Brain microvascular endothelial cell (primary cell): ENCODE measurements around the gene DOCK3.

Experiments used
- DNase-seq: peaks from one replicate; pipeline ENCODE4 v3.0.0-alpha.2; 2020
- H3K27ac ChIP-seq: fragments of 250-450 bp; sonication (Bioruptor Pico); 2 replicates; pipeline ENCODE4 v1.5.1; 2020; ENCODE audit warnings: mild to moderate bottlenecking, moderate library complexity
- H3K27me3 ChIP-seq: fragments of 250-450 bp; sonication (Bioruptor Pico); replicated peaks from 2 replicates; pipeline ENCODE4 v1.5.1; 2020; ENCODE audit warnings: mild to moderate bottlenecking
- H3K36me3 ChIP-seq: fragments of 250-450 bp; sonication (Bioruptor Pico); replicated peaks from 2 replicates; pipeline ENCODE4 v1.5.1; 2020; ENCODE audit warnings: mild to moderate bottlenecking
- H3K4me3 ChIP-seq: 2 replicates; pipeline ENCODE4 v1.5.1; 2011; ENCODE audit warnings: low read depth, mild to moderate bottlenecking, control low read depth, low read length, moderate library complexity
- in situ Hi-C: cut with HindIII; loops from 2 replicates; pipeline ENCODE4 v1.10.0; 2017; ENCODE audit warnings: low sequenced_read_pairs, low pct_ligation_motif_present
- TF ChIP-seq, protein P1 (sequence below): IDR thresholded peaks from 2 replicates; pipeline ENCODE4 v1.5.1; 2011; ENCODE audit warnings: low read depth, mild to moderate bottlenecking, moderate library complexity, low read length, control low read depth, inconsistent platforms; ENCODE audit errors: missing control alignments

The DOCK3 gene

DNA sequence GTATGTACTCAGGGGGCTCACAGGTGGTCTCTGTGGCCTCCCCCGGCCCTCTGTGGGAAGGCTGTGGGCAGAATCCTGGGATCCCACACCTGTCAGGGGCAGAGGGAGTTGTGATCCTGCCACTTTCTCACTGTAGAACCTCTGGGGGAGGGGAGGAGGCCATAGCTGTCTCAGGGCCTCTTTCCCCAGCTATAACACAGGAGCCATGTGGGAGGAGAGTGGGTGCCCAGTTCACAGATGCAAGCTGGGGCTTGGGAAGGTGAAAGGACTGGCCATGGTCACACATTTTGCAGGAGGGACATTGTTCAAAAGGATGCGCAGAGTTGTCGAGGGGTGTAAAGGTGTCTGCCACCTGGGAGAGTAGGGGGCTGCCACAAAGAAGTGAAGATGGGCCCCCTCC is 46.1 kb upstream of the DOCK3 start:
- H3K27ac ChIP-seq, result no peak overlapping the region
- in situ Hi-C loops, result no loop called here
- DNase-seq, result no peak
- TF ChIP-seq, protein P1, sequence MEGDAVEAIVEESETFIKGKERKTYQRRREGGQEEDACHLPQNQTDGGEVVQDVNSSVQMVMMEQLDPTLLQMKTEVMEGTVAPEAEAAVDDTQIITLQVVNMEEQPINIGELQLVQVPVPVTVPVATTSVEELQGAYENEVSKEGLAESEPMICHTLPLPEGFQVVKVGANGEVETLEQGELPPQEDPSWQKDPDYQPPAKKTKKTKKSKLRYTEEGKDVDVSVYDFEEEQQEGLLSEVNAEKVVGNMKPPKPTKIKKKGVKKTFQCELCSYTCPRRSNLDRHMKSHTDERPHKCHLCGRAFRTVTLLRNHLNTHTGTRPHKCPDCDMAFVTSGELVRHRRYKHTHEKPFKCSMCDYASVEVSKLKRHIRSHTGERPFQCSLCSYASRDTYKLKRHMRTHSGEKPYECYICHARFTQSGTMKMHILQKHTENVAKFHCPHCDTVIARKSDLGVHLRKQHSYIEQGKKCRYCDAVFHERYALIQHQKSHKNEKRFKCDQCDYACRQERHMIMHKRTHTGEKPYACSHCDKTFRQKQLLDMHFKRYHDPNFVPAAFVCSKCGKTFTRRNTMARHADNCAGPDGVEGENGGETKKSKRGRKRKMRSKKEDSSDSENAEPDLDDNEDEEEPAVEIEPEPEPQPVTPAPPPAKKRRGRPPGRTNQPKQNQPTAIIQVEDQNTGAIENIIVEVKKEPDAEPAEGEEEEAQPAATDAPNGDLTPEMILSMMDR, result no peak
- no peaks in the 10 kb centered on the region for H3K36me3 ChIP-seq
- no peaks in the 10 kb centered on the region for H3K27me3 ChIP-seq
- H3K4me3 ChIP-seq, result no peak overlapping the region

DNA sequence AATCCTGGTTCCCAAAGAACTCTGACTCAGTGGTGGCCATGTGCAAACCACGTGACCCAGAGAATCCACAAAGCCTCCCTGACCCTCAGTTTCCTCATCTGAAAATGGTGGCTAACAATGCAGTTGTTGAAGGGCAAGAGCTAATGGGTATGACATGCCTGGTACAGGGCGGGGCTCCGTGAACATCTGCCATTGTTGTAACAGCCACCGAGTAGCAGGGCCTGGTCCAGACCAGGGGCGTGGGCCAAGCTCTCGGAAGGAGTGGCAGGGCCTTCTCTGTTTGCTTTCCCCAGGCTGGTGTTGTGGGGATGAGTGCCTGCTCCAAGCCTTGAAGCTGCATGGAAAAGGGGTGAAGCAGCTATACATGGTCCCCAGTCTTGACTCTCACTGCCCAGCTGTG is 44.3 kb upstream of the DOCK3 start:
- Histone ChIP-seq H3K4me3 (no peak overlapping the region), H3K36me3 (no peaks in the 10 kb centered on the region), H3K27ac (no peak overlapping the region), H3K27me3 (no peaks in the 10 kb centered on the region)
- in situ Hi-C loops, result no loop called here
- no peak for DNase-seq
- TF ChIP-seq, protein P1, result no peak

DNA sequence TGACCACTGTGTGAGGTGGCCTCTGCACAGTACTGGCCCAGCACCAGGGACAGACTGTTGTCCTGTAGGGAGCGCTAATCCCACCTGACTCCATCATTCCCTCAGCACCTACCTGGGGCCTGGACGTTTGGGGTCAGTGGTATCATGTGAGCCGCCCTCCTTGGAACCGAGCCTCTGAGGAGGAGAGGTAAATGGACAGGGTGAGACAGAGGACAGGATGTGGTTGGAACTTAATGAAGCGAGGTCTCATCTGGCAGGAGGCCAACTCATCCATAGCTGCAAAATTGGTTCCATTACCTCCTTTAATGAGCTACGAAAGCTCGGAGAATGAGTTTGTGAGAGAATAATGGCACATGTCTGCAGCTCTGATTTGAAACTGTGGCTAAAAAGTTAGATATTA is 43.9 kb upstream of the DOCK3 start:
- in situ Hi-C loops, result no loop called here
- H3K4me3 ChIP-seq, result no peak overlapping the region
- TF ChIP-seq, protein P1, result no peak
- H3K36me3 ChIP-seq, result no peaks in the 10 kb centered on the region
- no peaks in the 10 kb centered on the region for H3K27me3 ChIP-seq
- DNase-seq, result no peak
- H3K27ac ChIP-seq, result no peak overlapping the region

DNA sequence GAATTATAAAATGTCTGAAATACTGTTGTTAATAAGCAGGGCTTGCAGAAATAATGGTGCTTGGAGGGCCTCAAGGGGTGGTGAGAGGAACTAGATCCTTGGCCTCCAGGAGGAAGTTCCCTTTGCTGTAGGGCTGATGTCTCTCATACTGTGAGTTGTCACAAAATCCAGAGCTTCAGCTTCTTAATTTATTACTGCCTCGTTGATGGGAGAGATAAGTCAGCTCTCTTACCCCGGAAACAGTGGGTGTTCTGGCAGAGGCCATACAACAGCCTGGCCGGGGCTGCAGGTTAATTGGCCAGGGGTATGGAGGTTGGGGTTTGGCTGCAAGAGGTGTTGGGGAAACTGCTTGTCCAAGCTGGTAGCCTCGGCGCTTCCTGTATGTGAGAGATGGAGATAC is 42.3 kb upstream of the DOCK3 start:
- H3K27me3 ChIP-seq, result no peaks in the 10 kb centered on the region
- no peak overlapping the region for H3K4me3 ChIP-seq
- TF ChIP-seq, protein P1, result no peak
- H3K27ac ChIP-seq, result no peak overlapping the region
- DNase-seq, result no peak
- in situ Hi-C loops, result no loop called here
- H3K36me3 ChIP-seq, result no peaks in the 10 kb centered on the region

DNA sequence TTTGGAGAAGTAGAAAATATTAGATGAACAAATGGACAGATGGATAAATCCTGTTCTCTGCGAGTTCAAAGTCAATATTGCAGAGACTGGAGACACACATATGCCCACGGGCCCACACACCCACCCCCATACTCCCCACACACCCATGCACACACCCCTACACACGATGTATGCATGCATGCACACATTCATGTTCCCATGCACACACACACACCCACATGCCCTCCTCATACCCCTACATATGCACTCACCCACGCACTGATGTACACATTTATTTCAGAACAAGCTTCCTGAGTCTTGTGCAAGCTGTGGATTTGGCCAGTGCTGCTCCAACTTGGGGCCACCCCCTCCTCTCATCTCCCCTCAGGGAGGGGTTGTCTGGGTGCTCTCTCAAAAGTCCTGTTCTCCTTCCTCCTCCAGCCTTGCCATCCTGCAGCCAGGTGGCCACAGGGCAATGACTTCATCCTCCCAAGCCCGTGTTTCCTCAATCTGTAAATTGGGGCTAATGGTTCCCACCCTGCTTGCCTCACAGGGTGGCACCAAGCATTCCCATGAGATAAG is 41.4 kb upstream of the DOCK3 start:
- TF ChIP-seq, protein P1, result no peak
- Histone ChIP-seq H3K36me3 (no peaks in the 10 kb centered on the region), H3K4me3 (no peak overlapping the region), H3K27ac (no peak overlapping the region), H3K27me3 (no peaks in the 10 kb centered on the region)
- DNase-seq, result no peak
- in situ Hi-C loops, result no loop called here

- TF ChIP-seq, protein P1, result no peak
- DNase-seq, result no peak
- no peak overlapping the region for H3K27ac ChIP-seq
- H3K27me3 ChIP-seq, result no peaks in the 10 kb centered on the region
- no peaks in the 10 kb centered on the region for H3K36me3 ChIP-seq
- in situ Hi-C loops, result no loop called here
- H3K4me3 ChIP-seq, result no peak overlapping the region
These were observed 39.7 kb upstream of the DOCK3 start for GRCh38 chr3:50635066-50635465.
